OCI-LY1 (cell line): Measurements from ENCODE around the gene TES.

Experiments used
- EZH2 ChIP-seq: fragments of 200-600 bp; sonication (generic), shearing (Covaris generic); IDR thresholded peaks from 2 replicates; pipeline ENCODE4 v1.8.0; 2017; ENCODE audit warnings: borderline replicate concordance, mixed run types, mild to moderate bottlenecking, antibody characterized with exemption, low read length, moderate library complexity, mixed read lengths
- TF ChIP-seq, protein P1 (sequence below): fragments of 200-600 bp; sonication (generic), shearing (Covaris generic); IDR thresholded peaks from 2 replicates; pipeline ENCODE4 v1.5.1; 2017; ENCODE audit warnings: mild to moderate bottlenecking, antibody characterized with exemption, low read length, moderate library complexity, mixed read lengths

DNA sequence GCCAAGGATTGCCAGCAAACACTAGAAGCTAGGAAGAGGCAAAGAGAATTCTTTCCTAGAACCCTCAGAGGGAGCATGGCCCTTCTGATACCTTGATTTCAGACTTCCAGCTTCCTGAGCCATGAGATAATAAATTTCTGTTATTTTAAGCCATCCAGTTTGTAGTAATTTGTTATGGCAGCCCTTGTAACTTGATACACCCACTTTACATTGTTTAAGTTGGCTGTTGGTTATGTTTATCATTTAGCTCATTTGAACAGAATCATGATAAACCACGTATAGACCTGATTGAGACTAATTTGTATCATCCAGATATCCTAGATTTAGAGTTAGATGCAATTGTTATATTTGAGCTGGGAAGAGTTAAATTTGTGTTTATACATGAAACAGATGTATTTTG, 9.4 kb upstream of the TES start:
- TF ChIP-seq, protein P1, sequence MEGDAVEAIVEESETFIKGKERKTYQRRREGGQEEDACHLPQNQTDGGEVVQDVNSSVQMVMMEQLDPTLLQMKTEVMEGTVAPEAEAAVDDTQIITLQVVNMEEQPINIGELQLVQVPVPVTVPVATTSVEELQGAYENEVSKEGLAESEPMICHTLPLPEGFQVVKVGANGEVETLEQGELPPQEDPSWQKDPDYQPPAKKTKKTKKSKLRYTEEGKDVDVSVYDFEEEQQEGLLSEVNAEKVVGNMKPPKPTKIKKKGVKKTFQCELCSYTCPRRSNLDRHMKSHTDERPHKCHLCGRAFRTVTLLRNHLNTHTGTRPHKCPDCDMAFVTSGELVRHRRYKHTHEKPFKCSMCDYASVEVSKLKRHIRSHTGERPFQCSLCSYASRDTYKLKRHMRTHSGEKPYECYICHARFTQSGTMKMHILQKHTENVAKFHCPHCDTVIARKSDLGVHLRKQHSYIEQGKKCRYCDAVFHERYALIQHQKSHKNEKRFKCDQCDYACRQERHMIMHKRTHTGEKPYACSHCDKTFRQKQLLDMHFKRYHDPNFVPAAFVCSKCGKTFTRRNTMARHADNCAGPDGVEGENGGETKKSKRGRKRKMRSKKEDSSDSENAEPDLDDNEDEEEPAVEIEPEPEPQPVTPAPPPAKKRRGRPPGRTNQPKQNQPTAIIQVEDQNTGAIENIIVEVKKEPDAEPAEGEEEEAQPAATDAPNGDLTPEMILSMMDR = no peak
- TF ChIP-seq EZH2 = no peak
